Chondrocyte (in vitro differentiated cells): ENCODE measurements around the gene FIBCD1. TPM values are rescaled to one million over a fixed set of nuclear protein-coding genes. Genes with fewer than 3 reads are reported as not detected.

Experiments used
- DNase-seq: peaks from one replicate; pipeline ENCODE4 v3.0.0; 2021; ENCODE audit warnings: mixed read lengths, low spot score
- H3K27ac Mint-ChIP-seq: one replicate; pipeline ENCODE4 v1.8.0; 2021; ENCODE audit warnings: mild to moderate bottlenecking, moderate library complexity, mixed read lengths; ENCODE audit not compliant: unreplicated experiment
- H3K27me3 Mint-ChIP-seq: 2 replicates; pipeline ENCODE4 v1.8.0; 2021; ENCODE audit warnings: low read depth, mixed read lengths
- H3K36me3 Mint-ChIP-seq: 2 replicates; pipeline ENCODE4 v1.8.0; 2021; ENCODE audit warnings: low read depth, mixed read lengths
- H3K4me1 Mint-ChIP-seq: 2 replicates; pipeline ENCODE4 v1.8.0; 2021; ENCODE audit warnings: low read depth, mild to moderate bottlenecking, mixed read lengths
- H3K4me3 Mint-ChIP-seq: one replicate; pipeline ENCODE4 v1.8.0; 2021; ENCODE audit warnings: mild to moderate bottlenecking, moderate library complexity, mixed read lengths; ENCODE audit not compliant: unreplicated experiment
- H3K9me3 Mint-ChIP-seq: 2 replicates; pipeline ENCODE4 v1.8.0; 2021; ENCODE audit warnings: low read depth, mixed read lengths
- total RNA-seq: library from RNA; stranded (reverse); gene quantifications from 3 replicates; pipeline ENCODE4 v1.2.1, GENCODE V29; 2021
- TF ChIP-seq, protein P1 (sequence below): fragments of 200-600 bp; sonication (generic); IDR thresholded peaks from 2 replicates; pipeline ENCODE4 v1.5.0; 2021; ENCODE audit warnings: antibody characterized with exemption, mild to moderate bottlenecking, moderate library complexity

FIBCD1 gene
- total RNA-seq, 1 donor from 2014 or later = 8.3 TPM

DNA sequence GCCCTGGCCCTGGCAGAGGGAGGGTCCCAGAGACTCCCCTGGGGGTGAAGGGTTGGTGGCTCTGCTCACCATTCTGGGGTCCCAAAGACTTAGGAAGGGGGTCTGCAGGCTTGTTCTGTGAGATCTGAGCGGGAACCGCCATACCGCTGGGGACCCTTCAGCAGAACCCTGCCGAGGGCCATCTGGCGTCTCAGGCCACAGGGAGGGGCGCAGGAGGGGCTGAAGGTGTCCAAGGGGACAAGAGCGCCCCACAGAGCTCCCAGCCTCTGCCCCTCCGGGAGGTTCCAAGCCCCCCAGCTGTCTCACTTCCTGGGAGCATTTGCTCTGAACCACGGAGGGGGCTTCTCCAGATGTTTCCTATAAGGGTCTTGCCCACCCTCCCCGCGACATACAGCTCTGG is 4.8 kb downstream of the FIBCD1 start:
- no peaks in the 10 kb centered on the region for H3K9me3 Mint-ChIP-seq
- peaks cover 43% of the 10 kb centered on the region for H3K4me1 Mint-ChIP-seq
- no peaks in the 10 kb centered on the region for H3K36me3 Mint-ChIP-seq
- no peaks in the 10 kb centered on the region for H3K27me3 Mint-ChIP-seq
- H3K4me3 Mint-ChIP-seq = no peak overlapping the region
- TF ChIP-seq, protein P1, sequence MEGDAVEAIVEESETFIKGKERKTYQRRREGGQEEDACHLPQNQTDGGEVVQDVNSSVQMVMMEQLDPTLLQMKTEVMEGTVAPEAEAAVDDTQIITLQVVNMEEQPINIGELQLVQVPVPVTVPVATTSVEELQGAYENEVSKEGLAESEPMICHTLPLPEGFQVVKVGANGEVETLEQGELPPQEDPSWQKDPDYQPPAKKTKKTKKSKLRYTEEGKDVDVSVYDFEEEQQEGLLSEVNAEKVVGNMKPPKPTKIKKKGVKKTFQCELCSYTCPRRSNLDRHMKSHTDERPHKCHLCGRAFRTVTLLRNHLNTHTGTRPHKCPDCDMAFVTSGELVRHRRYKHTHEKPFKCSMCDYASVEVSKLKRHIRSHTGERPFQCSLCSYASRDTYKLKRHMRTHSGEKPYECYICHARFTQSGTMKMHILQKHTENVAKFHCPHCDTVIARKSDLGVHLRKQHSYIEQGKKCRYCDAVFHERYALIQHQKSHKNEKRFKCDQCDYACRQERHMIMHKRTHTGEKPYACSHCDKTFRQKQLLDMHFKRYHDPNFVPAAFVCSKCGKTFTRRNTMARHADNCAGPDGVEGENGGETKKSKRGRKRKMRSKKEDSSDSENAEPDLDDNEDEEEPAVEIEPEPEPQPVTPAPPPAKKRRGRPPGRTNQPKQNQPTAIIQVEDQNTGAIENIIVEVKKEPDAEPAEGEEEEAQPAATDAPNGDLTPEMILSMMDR = no peak
- no peak overlapping the region for H3K27ac Mint-ChIP-seq
- DNase-seq = no peak

DNA sequence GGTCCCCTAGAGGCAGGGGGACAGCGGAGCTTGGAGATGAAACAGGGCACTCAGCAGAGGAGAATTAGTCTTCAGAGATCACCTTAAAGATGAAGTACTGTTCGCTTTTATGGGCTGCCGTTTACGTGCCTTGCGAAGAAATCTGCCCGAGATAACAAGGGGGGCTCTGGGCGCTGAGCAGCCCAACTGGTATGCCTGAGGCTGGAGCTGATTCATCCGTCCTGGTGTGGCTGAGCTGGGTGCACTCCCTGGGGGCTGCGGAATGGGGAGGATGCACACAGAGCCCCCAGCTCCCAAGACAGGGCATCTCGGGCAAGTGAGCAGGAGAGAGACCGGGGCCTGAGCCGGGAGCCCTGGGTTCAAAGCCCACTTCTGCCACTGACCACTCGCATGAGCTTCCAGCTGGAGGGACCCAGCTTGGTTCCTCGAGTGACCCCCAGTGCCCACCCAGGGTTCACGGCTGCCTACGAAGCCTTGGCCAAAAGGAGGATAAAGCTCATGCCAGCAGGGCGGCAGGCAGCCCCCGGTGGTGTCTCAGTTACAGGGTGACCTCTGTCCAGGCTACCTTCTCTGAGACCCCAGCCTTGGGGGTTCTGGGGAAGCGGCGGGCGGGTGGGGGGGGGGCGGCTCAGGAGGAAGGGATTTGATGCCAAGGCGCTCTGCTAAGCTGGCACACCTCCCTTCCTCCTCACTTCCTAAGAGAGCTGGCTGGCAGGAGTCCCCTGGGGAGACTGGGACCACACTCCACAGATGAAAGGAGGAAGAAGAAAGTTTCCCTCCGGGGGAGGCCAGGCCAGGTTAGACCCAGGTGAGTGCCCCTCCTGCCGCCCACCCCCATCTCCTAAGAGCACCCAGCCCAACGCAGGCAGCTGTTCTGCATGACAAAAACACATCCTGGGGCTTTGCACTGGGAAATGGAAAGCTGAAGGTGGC is 5.7 kb downstream of the FIBCD1 start:
- DNase-seq = no peak
- TF ChIP-seq, protein P1 = peak; percentile 7
- no peaks in the 10 kb centered on the region for H3K36me3 Mint-ChIP-seq
- H3K27me3 Mint-ChIP-seq = no peaks in the 10 kb centered on the region
- peaks cover 44% of the 10 kb centered on the region for H3K4me1 Mint-ChIP-seq
- H3K9me3 Mint-ChIP-seq = no peaks in the 10 kb centered on the region
- no peak overlapping the region for H3K27ac Mint-ChIP-seq
- H3K4me3 Mint-ChIP-seq = no peak overlapping the region

DNA sequence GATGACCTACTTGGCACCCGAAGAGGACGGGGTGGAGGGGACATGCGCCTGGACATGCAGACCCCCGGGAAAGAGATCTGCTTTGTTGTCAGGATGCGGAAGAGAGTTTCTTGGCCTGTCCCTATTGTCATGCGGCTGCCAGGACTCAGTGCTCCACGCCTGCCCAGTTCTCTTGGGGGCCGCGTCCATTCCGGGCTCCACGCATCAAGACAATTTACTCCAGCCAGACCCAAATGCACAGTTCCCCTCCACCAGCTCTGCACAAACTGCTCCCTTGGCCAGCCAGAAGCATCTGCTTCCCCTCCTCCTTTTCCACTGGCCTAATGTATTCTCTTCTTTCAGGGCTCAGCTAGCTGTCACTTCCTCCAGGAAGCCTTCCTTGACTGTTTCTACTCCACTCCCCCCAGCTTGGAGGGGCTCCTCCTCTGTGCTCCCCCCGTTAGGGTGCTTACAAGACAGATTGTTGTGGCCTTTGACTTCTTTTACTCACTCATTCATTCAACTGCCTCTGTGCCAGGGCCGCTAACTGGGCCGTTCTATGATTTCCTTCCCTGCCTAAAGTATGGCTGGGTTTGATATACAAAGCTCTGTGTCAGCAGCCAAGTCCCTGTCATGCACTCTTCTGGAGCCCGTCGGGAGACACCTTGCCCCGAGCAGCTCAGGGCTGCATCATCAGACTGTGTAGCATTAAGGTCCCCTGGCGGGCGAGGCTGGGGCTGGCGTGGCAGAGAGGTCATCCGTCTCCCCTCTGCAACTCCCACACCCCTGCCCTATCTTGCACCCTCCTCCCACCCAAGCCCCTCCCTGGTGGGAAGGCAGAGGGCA is 6.6 kb downstream of the FIBCD1 start:
- no peaks in the 10 kb centered on the region for H3K36me3 Mint-ChIP-seq
- peaks cover 48% of the 10 kb centered on the region for H3K4me1 Mint-ChIP-seq
- H3K4me3 Mint-ChIP-seq = no peak overlapping the region
- DNase-seq = no peak
- H3K27me3 Mint-ChIP-seq = no peaks in the 10 kb centered on the region
- H3K27ac Mint-ChIP-seq = no peak overlapping the region
- TF ChIP-seq, protein P1 = peak; percentile 30
- H3K9me3 Mint-ChIP-seq = no peaks in the 10 kb centered on the region

DNA sequence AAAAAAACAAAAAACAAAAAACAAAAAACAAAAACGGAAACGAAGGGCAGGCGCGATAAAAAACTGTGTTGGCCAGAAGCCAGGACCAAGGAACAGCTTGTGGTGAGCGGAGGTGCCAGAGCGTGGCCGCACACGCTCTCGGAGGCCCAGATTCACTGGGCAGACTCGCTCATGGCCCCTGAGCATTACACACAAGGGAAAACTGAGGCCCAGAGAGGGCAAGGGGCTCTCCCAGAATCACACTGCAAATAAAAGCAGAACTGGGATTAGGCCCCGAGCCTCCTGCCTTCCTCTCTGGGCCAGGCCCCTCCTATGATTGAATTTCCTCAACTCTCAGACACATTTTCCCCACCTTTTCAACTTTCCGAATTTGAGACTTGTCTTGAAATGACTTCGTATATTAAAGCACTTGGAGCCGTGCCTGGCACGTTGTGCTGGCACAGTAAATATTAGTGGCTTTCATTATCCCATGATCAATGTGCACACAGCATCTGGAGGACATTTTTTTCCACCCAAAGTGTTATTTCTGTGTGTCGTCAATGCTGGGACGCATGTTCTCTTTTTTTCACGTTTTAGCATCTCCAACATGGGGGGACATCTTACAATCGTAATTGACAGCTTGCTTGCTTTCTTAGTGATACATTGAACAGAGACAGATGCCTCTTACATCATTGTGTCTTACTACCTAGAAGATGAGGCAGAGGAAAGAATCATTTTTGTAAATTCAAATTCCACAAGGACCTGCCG is 7.4 kb downstream of the FIBCD1 start:
- no peaks in the 10 kb centered on the region for H3K9me3 Mint-ChIP-seq
- no peak for DNase-seq
- H3K4me1 Mint-ChIP-seq = peaks cover 41% of the 10 kb centered on the region
- no peak overlapping the region for H3K4me3 Mint-ChIP-seq
- no peaks in the 10 kb centered on the region for H3K36me3 Mint-ChIP-seq
- TF ChIP-seq, protein P1 = no peak
- no peak overlapping the region for H3K27ac Mint-ChIP-seq
- H3K27me3 Mint-ChIP-seq = no peaks in the 10 kb centered on the region
